Upper lobe of left lung (tissue), 4 donors: Measurements from ENCODE around the gene LGALS9C.
"Not testable (repeated sequence)": the region's sequence is repeated elsewhere in the genome, so short reads cannot be mapped to it uniquely, and the experiment has no call there.

Experiments used
- CTCF ChIP-seq, 6 experiments: fragments of 450-650 bp in 4 of 6; fragments of 200-600 bp in 2 of 6; sonication (generic) in 2 of 6; IDR thresholded peaks; one replicate each; pipeline ENCODE4 v1.5.1; 2016 to 2019; ENCODE audit warnings: antibody characterized with exemption in 6 of 6
- EP300 ChIP-seq, 4 donors: sonication (generic); formaldehyde crosslinking; IDR thresholded peaks; one replicate each; pipeline ENCODE4 v1.5.1; 2017; ENCODE audit warnings: antibody characterized with exemption in 4 of 4, control low read depth in 2 of 4
- POLR2A ChIP-seq, 4 donors: fragments of 450-650 bp; IDR thresholded peaks; one replicate each; pipeline ENCODE4 v1.5.1; 2016 to 2017; ENCODE audit warnings: antibody characterized with exemption in 4 of 4, mild to moderate bottlenecking in 2 of 4
- POLR2AphosphoS5 ChIP-seq, 2 donors: sonication (generic); formaldehyde crosslinking; IDR thresholded peaks; one replicate each; pipeline ENCODE4 v1.5.1; 2017; ENCODE audit warnings: antibody characterized with exemption in 2 of 2

GRCh38 chr17:18527354-18527753, 50.8 kb downstream of the LGALS9C start:
- TF ChIP-seq POLR2A, POLR2AphosphoS5, CTCF, EP300 (IDR thresholded peaks at IDR 0.05): not testable (repeated sequence)
